ENCODE data around the gene TTLL5. TPM values are rescaled to one million over a fixed set of nuclear protein-coding genes. Genes with fewer than 3 reads are reported as not detected.

TTLL5 gene
- total RNA-seq, 1 donor: 29.5 TPM

- H3K4me3 ChIP-seq (ENCODE audit: low read depth, low read length): no peak overlapping the region
- TF ChIP-seq CTCF (IDR thresholded peaks at IDR 0.05; ENCODE audit: insufficient read depth, low read length): no peak
- no peak for DNase-seq (ENCODE audit: low read depth)
Measured at GRCh38 chr14:75831952-75832351, 170.9 kb downstream of the TTLL5 start.

DNA sequence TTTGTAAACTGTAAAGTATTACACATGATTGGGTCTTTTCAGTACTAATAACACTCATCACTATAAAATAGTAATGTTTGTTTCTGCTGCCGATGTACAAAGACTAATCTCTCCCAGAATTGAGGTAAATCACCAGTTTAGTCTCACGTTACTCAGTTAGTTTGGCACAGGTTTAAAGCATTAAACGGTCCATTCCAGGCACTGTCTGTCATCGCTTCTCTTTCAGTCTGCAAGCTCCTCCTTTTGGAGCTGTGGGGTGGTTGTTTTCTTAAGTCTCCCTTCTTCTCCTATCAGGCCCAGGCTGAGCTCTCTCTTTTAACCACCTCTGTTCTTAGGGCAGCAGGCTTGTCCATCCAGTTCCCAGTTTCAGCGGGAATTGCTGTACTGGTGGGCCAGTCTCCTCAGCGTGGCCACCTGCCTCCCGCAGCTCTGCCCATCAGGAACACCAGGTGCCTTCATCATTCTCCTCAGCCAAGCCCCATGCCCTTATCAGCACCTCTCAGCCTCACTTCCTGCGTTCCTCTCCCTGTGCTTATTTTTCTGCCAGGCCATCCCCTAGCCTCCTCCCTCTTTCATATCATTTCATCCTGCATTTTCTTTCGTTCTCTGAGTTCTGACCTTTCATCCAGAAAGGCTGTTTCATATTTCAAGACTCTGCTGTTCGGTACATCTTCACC, 171.7 kb downstream of the TTLL5 start:
- no peak overlapping the region for H3K4me3 ChIP-seq (ENCODE audit: low read depth, low read length)
- TF ChIP-seq CTCF (IDR thresholded peaks at IDR 0.05; ENCODE audit: insufficient read depth, low read length): no peak
- peak; percentile 61 for DNase-seq (ENCODE audit: low read depth)

- no peak for TF ChIP-seq CTCF (IDR thresholded peaks at IDR 0.05; ENCODE audit: insufficient read depth, low read length)
- H3K4me3 ChIP-seq (ENCODE audit: low read depth, low read length): no peak overlapping the region
- DNase-seq (ENCODE audit: low read depth): no peak
Measured at GRCh38 chr14:75833326-75834020, 172.4 kb downstream of the TTLL5 start.

- no peak for TF ChIP-seq CTCF (IDR thresholded peaks at IDR 0.05; ENCODE audit: insufficient read depth, low read length)
- no peak overlapping the region for H3K4me3 ChIP-seq (ENCODE audit: low read depth, low read length)
- DNase-seq (ENCODE audit: low read depth): no peak
Measured at GRCh38 chr14:75835156-75835725, 174.2 kb downstream of the TTLL5 start.

- no peak for DNase-seq (ENCODE audit: low read depth)
- no peak for TF ChIP-seq CTCF (IDR thresholded peaks at IDR 0.05; ENCODE audit: insufficient read depth, low read length)
- no peak overlapping the region for H3K4me3 ChIP-seq (ENCODE audit: low read depth, low read length)
Measured at GRCh38 chr14:75835737-75836136, 174.7 kb downstream of the TTLL5 start.

GRCh38 chr14:75837151-75837787, 176.2 kb downstream of the TTLL5 start:
- no peak for TF ChIP-seq CTCF (IDR thresholded peaks at IDR 0.05; ENCODE audit: insufficient read depth, low read length)
- H3K4me3 ChIP-seq (ENCODE audit: low read depth, low read length): no peak overlapping the region
- no peak for DNase-seq (ENCODE audit: low read depth)

Data from fibroblast of the aortic adventitia (primary cell).